ENCODE measurements around the gene GPR68. TPM values are rescaled to one million over a fixed set of nuclear protein-coding genes. Genes with fewer than 3 reads are reported as not detected.
A peak's percentile ranks its signal among the peaks of the same experiment; 100 is the strongest.

The GPR68 gene
- 1 to 10 TPM; 2.0 to 3.7 TPM for total RNA-seq
- polyA plus RNA-seq (ENCODE audit: insufficient read length in 2 of 2), result 1 to 10 TPM; 4.9 to 6.4 TPM
- long read RNA-seq, donor 1, partial matches to known transcripts, result 0 of 2 reads
- long read RNA-seq, donor 1, other reads (novel, unspliced or antisense), result 0 of 2 reads
- long read RNA-seq, donor 2, result 0 reads
- long read RNA-seq, donor 3, partial matches to known transcripts, result 0 of 3 reads
- long read RNA-seq, donor 3, other reads (novel, unspliced or antisense), result 0 of 3 reads
- long read RNA-seq, donor 4, result 0 reads

DNA sequence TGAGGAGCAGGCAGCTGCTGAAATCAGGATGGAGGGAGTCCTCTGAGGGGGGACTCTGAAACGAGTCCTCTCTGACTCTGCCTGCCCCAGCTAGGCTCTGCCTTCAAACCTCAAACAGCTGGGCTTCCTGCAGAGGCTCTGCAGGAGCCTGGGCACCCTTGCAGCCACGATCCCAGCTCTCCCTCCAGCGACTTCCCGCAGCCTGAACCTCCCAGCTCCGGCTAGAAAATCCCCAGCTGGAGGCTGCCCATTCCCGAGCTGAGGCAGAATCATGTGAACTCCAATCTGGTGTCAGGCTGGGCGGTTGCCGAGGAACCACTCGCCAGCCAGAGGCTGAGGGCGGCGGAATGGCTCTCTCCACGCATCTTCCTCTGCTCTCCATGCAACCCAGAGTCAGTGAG, at the start of gene GPR68:
TSS of gene GPR68 (minus strand) at position 204 of the 401 bp plus-strand sequence. CDS start 9,654 bp downstream, outside the sequence.
- H3K27me3 ChIP-seq (ENCODE audit: control insufficient read depth, insufficient read depth, low read length), result no peaks in the 10 kb centered on the region
- 10% methylated on average over 9 of the region's 12 CpGs for WGBS (ENCODE audit: insufficient coverage)
- H3K4me1 ChIP-seq (ENCODE audit: control insufficient read depth, insufficient read depth, low read length), result peaks cover 20% of the 10 kb centered on the region
- no peak within 1 kb of the TSS for H3K4me3 ChIP-seq (ENCODE audit: low read depth, low read length)
- H3K9me3 ChIP-seq (ENCODE audit: control insufficient read depth, insufficient read depth, low read length), result peaks cover 2% of the 10 kb centered on the region
- peak in 3 of 6 donors; percentile 49 to 85 (median 72) for DNase-seq (ENCODE audit: low read depth in 4 of 6, low spot score in 6 of 6)
- no peak within 1 kb of the TSS for H3K27ac ChIP-seq (ENCODE audit: low read depth, low read length)
- no peaks in the 10 kb centered on the region for H3K36me3 ChIP-seq (ENCODE audit: control insufficient read depth, insufficient read depth, low read length)

DNA sequence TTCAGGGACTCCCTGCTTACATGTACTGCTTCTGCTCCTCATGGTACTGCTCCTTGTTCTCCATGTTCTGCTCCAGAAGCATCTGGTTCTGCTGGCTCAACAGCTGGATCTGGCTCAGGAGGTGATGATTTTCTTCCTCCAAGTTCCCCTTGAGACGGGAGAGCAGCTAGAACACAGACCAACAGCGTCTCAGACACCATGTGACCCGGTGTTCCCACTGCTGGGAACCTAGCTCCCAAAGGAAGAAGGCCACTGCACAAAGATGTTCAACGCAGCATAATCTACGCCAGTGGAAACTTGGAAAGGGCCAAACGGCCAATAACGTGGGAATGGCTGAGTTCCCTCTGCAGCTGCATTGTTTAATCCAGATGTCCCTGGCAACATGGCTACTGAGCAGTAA, 49.6 kb upstream of the GPR68 start:
- H3K4me3 ChIP-seq (ENCODE audit: low read depth, low read length), result no peak overlapping the region
- no peaks in the 10 kb centered on the region for H3K27me3 ChIP-seq (ENCODE audit: control insufficient read depth, insufficient read depth, low read length)
- no peaks in the 10 kb centered on the region for H3K9me3 ChIP-seq (ENCODE audit: control insufficient read depth, insufficient read depth, low read length)
- H3K36me3 ChIP-seq (ENCODE audit: control insufficient read depth, insufficient read depth, low read length), result peaks cover 63% of the 10 kb centered on the region
- no peak overlapping the region for H3K27ac ChIP-seq (ENCODE audit: low read depth, low read length)
- H3K4me1 ChIP-seq (ENCODE audit: control insufficient read depth, insufficient read depth, low read length), result peaks cover 6% of the 10 kb centered on the region
- 88% methylated on average over 7 of the region's 7 CpGs for WGBS (ENCODE audit: insufficient coverage)
- DNase-seq (ENCODE audit: low read depth in 4 of 6, low spot score in 6 of 6), result no peak

DNA sequence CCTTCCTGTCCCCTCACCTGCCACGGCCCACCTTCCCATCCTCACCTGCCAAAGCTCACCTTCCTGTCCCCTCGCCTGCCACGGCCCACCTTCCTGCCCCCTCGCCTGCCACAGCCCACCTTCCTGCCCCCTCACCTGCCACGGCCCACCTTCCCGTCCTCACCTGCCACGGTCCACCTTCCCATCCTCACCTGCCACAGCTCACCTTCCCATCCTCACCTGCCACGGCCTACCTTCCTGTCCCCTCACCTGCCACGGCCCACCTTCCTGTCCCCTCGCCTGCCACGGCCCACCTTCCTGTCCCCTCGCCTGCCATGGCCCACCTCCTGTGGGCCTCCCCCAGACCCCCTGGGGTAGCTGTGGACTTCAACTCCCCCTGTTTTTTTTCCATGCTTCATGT, 48.8 kb upstream of the GPR68 start:
- no peak overlapping the region for H3K4me3 ChIP-seq (ENCODE audit: low read depth, low read length)
- WGBS (ENCODE audit: insufficient coverage), result 60% methylated on average over 12 of the region's 12 CpGs
- peaks cover 67% of the 10 kb centered on the region for H3K36me3 ChIP-seq (ENCODE audit: control insufficient read depth, insufficient read depth, low read length)
- no peaks in the 10 kb centered on the region for H3K9me3 ChIP-seq (ENCODE audit: control insufficient read depth, insufficient read depth, low read length)
- peaks cover 6% of the 10 kb centered on the region for H3K4me1 ChIP-seq (ENCODE audit: control insufficient read depth, insufficient read depth, low read length)
- DNase-seq (ENCODE audit: low read depth in 4 of 6, low spot score in 6 of 6), result no peak
- H3K27me3 ChIP-seq (ENCODE audit: control insufficient read depth, insufficient read depth, low read length), result no peaks in the 10 kb centered on the region
- H3K27ac ChIP-seq (ENCODE audit: low read depth, low read length), result no peak overlapping the region

DNA sequence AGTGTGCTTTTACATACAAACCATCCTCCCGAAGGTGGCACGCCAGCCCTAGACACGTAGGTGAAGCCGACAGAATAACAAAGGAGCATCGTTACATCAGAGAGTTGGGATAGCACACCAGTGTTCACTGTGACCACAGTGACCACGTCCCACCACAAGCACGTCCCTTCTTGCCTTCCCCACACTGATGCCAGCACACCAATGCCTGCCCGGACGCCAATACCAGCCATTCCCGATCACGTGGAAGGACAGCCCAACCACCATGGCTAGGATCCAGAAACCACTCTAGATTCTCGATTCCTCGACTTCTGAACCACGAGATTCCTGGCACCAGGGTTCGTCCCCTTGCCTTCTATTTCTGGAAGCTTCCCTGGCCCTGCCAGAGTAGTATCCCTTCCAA, 48.0 kb upstream of the GPR68 start:
- no peak overlapping the region for H3K4me3 ChIP-seq (ENCODE audit: low read depth, low read length)
- no peaks in the 10 kb centered on the region for H3K9me3 ChIP-seq (ENCODE audit: control insufficient read depth, insufficient read depth, low read length)
- no peak for DNase-seq (ENCODE audit: low read depth in 4 of 6, low spot score in 6 of 6)
- peaks cover 64% of the 10 kb centered on the region for H3K36me3 ChIP-seq (ENCODE audit: control insufficient read depth, insufficient read depth, low read length)
- no peak overlapping the region for H3K27ac ChIP-seq (ENCODE audit: low read depth, low read length)
- peaks cover 4% of the 10 kb centered on the region for H3K4me1 ChIP-seq (ENCODE audit: control insufficient read depth, insufficient read depth, low read length)
- 95% methylated on average over 15 of the region's 15 CpGs for WGBS (ENCODE audit: insufficient coverage)
- no peaks in the 10 kb centered on the region for H3K27me3 ChIP-seq (ENCODE audit: control insufficient read depth, insufficient read depth, low read length)

GRCh38 chr14:91291786-91292405, 47.4 kb upstream of the GPR68 start:
- 92% methylated on average over 21 of the region's 21 CpGs for WGBS (ENCODE audit: insufficient coverage)
- H3K36me3 ChIP-seq (ENCODE audit: control insufficient read depth, insufficient read depth, low read length), result peaks cover 59% of the 10 kb centered on the region

GRCh38 chr14:91290986-91291385, 46.5 kb upstream of the GPR68 start:
- DNase-seq (ENCODE audit: low read depth in 4 of 6, low spot score in 6 of 6), result no peak
- H3K4me3 ChIP-seq (ENCODE audit: low read depth, low read length), result no peak overlapping the region
- H3K9me3 ChIP-seq (ENCODE audit: control insufficient read depth, insufficient read depth, low read length), result no peaks in the 10 kb centered on the region
- no peaks in the 10 kb centered on the region for H3K27me3 ChIP-seq (ENCODE audit: control insufficient read depth, insufficient read depth, low read length)
- H3K4me1 ChIP-seq (ENCODE audit: control insufficient read depth, insufficient read depth, low read length), result peaks cover 4% of the 10 kb centered on the region
- WGBS (ENCODE audit: insufficient coverage), result 96% methylated on average over 7 of the region's 10 CpGs
- H3K27ac ChIP-seq (ENCODE audit: low read depth, low read length), result no peak overlapping the region
- H3K36me3 ChIP-seq (ENCODE audit: control insufficient read depth, insufficient read depth, low read length), result peaks cover 50% of the 10 kb centered on the region

More at GRCh38 chr14:91291786-91292405, 47.4 kb upstream of the GPR68 start:
- H3K9me3 ChIP-seq (ENCODE audit: control insufficient read depth, insufficient read depth, low read length), result no peaks in the 10 kb centered on the region
- peaks cover 4% of the 10 kb centered on the region for H3K4me1 ChIP-seq (ENCODE audit: control insufficient read depth, insufficient read depth, low read length)
- no peak overlapping the region for H3K27ac ChIP-seq (ENCODE audit: low read depth, low read length)
- H3K27me3 ChIP-seq (ENCODE audit: control insufficient read depth, insufficient read depth, low read length), result no peaks in the 10 kb centered on the region
- DNase-seq (ENCODE audit: low read depth in 4 of 6, low spot score in 6 of 6), result no peak
- H3K4me3 ChIP-seq (ENCODE audit: low read depth, low read length), result no peak overlapping the region

GRCh38 chr14:91289464-91289863, 45.0 kb upstream of the GPR68 start:
- Histone ChIP-seq H3K4me1 (ENCODE audit: control insufficient read depth, insufficient read depth, low read length) (peaks cover 5% of the 10 kb centered on the region), H3K4me3 (ENCODE audit: low read depth, low read length) (no peak overlapping the region), H3K36me3 (ENCODE audit: control insufficient read depth, insufficient read depth, low read length) (peaks cover 44% of the 10 kb centered on the region), H3K9me3 (ENCODE audit: control insufficient read depth, insufficient read depth, low read length) (no peaks in the 10 kb centered on the region), H3K27me3 (ENCODE audit: control insufficient read depth, insufficient read depth, low read length) (no peaks in the 10 kb centered on the region), H3K27ac (ENCODE audit: low read depth, low read length) (no peak overlapping the region)
- DNase-seq (ENCODE audit: low read depth in 4 of 6, low spot score in 6 of 6), result no peak
- WGBS (ENCODE audit: insufficient coverage), result 83% methylated on average over 3 of the region's 4 CpGs

DNA sequence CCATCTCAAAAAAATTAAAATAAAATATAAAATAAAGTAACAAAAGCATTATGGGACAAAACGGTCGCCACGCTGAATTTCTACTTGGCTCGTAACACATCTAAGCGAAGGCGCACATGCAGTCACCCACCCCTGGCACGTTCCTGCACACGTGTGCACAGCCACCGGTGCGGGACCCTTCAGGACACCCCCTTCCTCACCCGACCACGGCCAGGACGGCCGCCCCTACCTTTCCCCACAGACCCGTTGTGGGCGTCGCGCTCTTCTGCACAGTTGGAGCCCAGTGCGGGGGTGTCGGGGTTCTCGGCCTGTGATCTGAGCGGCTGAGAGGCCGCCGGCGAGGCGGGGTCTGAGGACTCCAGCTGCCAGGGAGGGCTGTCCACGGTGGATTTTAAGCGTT, 44.4 kb upstream of the GPR68 start:
- no peaks in the 10 kb centered on the region for H3K27me3 ChIP-seq (ENCODE audit: control insufficient read depth, insufficient read depth, low read length)
- 92% methylated on average over 24 of the region's 28 CpGs for WGBS (ENCODE audit: insufficient coverage)
- no peak overlapping the region for H3K4me3 ChIP-seq (ENCODE audit: low read depth, low read length)
- H3K4me1 ChIP-seq (ENCODE audit: control insufficient read depth, insufficient read depth, low read length), result peaks cover 7% of the 10 kb centered on the region
- H3K9me3 ChIP-seq (ENCODE audit: control insufficient read depth, insufficient read depth, low read length), result no peaks in the 10 kb centered on the region
- peaks cover 41% of the 10 kb centered on the region for H3K36me3 ChIP-seq (ENCODE audit: control insufficient read depth, insufficient read depth, low read length)
- no peak overlapping the region for H3K27ac ChIP-seq (ENCODE audit: low read depth, low read length)
- no peak for DNase-seq (ENCODE audit: low read depth in 4 of 6, low spot score in 6 of 6)

DNA sequence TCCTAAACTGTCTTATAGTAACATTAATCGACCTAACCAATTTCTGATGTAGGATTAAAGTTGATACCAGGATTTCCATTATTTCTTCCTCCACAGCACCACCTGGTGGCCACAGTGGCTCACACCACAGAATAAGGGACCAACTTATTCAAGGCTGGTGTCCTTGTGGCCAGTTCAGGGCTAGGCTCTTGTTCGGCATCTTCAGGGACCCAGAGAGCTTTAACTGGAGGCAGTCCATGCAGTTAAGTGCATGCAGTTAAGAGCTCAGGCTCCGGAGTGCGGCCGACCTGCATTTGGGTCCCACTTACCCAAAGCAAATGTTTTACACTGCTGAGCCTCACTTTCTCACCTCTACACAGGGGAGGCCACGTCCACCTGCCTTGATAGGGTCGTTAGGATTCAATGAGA, 42.0 kb upstream of the GPR68 start:
- Histone ChIP-seq H3K27me3 (ENCODE audit: control insufficient read depth, insufficient read depth, low read length) (no peaks in the 10 kb centered on the region), H3K9me3 (ENCODE audit: control insufficient read depth, insufficient read depth, low read length) (no peaks in the 10 kb centered on the region), H3K4me3 (ENCODE audit: low read depth, low read length) (no peak overlapping the region), H3K27ac (ENCODE audit: low read depth, low read length) (no peak overlapping the region), H3K4me1 (ENCODE audit: control insufficient read depth, insufficient read depth, low read length) (peaks cover 7% of the 10 kb centered on the region), H3K36me3 (ENCODE audit: control insufficient read depth, insufficient read depth, low read length) (peaks cover 34% of the 10 kb centered on the region)
- 71% methylated on average over 5 of the region's 7 CpGs for WGBS (ENCODE audit: insufficient coverage)
- DNase-seq (ENCODE audit: low read depth in 4 of 6, low spot score in 6 of 6), result peak; percentile 47 to 94 (median 76)

Data from spinal cord (tissue), 10 donors.